Muscle of leg (tissue), 11 donors: ENCODE measurements around the gene COQ8A. TPM values are rescaled to one million over a fixed set of nuclear protein-coding genes. Genes with fewer than 3 reads are reported as not detected.

Experiments used
- DNase-seq: peaks from one replicate; pipeline ENCODE4 v3.0.0; 2013
- H3K27ac ChIP-seq: one replicate; pipeline ENCODE4 v1.5.1; 2013; ENCODE audit warnings: mild to moderate bottlenecking, low read length, control low read depth
- H3K27me3 ChIP-seq: one replicate; pipeline ENCODE4 v1.6.1; 2013; ENCODE audit warnings: low read length; ENCODE audit not compliant: control insufficient read depth, insufficient read depth
- H3K36me3 ChIP-seq: one replicate; pipeline ENCODE4 v1.6.1; 2013; ENCODE audit warnings: low read length; ENCODE audit not compliant: control insufficient read depth, insufficient read depth
- H3K4me1 ChIP-seq: one replicate; pipeline ENCODE4 v1.6.1; 2013; ENCODE audit warnings: low read length; ENCODE audit not compliant: control insufficient read depth, insufficient read depth
- H3K4me3 ChIP-seq: one replicate; pipeline ENCODE4 v1.5.1; 2013; ENCODE audit warnings: low read length, control low read depth
- H3K9me3 ChIP-seq: replicated peaks from 2 replicates; pipeline ENCODE4 v1.6.1; 2013; ENCODE audit warnings: low read depth, low read length; ENCODE audit not compliant: control insufficient read depth
- WGBS: methylation state at CpG from one replicate; pipeline ENCODE4 v1.1.5; 2013; ENCODE audit warnings: missing lambda C conversion rate; ENCODE audit not compliant: insufficient coverage; 5-methylcytosine and 5-hydroxymethylcytosine counted together
- polyA plus RNA-seq, 8 donors: library from polyadenylated mRNA; unstranded; fragments of 120-200 nt; gene quantifications; one replicate each; pipeline versions ENCODE4 v1.2.1 to v1.2.3, GENCODE V29; 2013; ENCODE audit warnings: inconsistent platforms in 1 of 8, low replicate concordance in 1 of 8; ENCODE audit not compliant: insufficient read length in 8 of 8, insufficient read depth in 1 of 8
- total RNA-seq: library from RNA; stranded (reverse); fragments of 120-200 nt; gene quantifications from one replicate; pipeline ENCODE4 v1.2.4, GENCODE V29; 2013

Gene COQ8A
- total and polyA plus RNA-seq, 9 donors, result 32.7 to 62.0 (median 46.1) TPM

GRCh38 chr1:227004796-227005195 is 64.7 kb downstream of the COQ8A start:
- DNase-seq, result no peak
- 81% methylated on average over 3 of the region's 8 CpGs for WGBS
- Histone ChIP-seq H3K4me3 (no peak overlapping the region), H3K27me3 (no peaks in the 10 kb centered on the region), H3K27ac (no peak overlapping the region), H3K36me3 (peaks cover 36% of the 10 kb centered on the region), H3K9me3 (no peaks in the 10 kb centered on the region), H3K4me1 (no peaks in the 10 kb centered on the region)

DNA sequence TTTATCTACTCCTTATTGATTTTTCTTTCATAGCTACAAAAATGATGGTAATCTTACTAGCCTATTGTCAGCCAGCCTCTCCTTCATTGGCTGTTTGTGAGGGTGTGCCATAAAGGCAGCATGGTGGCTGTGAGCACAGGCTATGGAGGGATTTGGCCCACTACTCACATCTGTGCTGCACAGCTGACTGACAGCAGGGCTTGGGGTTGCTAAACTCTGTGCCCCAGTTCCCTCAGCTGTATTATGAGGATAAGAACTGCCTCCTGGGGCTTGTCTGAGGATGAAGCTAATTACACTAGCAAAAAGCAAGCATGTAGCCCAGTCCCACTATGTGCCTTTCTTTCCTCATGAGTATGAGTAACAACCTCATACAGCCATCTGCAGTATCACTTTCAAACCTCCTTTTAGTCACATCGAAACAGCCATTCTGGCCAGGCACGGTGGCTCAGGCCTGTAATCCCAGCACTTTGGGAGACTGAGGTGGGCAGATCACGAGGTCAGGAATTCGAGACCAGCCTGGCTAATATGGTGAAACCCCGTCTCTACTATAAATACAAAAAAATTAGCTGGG is 66.2 kb downstream of the COQ8A start:
- Histone ChIP-seq H3K9me3 (no peaks in the 10 kb centered on the region), H3K4me3 (no peak overlapping the region), H3K27ac (no peak overlapping the region), H3K4me1 (no peaks in the 10 kb centered on the region), H3K27me3 (no peaks in the 10 kb centered on the region), H3K36me3 (peaks cover 30% of the 10 kb centered on the region)
- no peak for DNase-seq
- WGBS, result no CpG with 5 or more reads among the region's 5 CpGs

DNA sequence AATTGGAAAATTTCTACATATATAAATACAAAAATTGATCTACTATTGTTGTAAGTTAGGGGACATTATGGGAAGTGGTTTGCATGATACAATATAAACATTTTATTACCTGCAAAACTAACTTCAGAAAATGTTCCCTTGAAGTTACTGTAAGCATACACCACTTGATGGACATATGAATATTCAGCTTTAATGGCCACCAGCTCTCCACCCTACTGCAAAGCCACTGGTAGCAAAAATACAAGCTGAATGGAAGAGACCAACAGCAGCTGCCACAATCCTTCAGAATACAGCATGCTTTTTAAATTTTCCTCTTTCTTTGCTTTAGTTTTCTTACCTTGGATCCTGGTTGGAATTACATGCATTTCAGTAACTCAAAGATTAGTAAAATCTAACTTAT is 69.8 kb downstream of the COQ8A start:
- Histone ChIP-seq H3K27ac (no peak overlapping the region), H3K27me3 (no peaks in the 10 kb centered on the region), H3K4me1 (no peaks in the 10 kb centered on the region), H3K9me3 (no peaks in the 10 kb centered on the region), H3K36me3 (peaks cover 11% of the 10 kb centered on the region), H3K4me3 (no peak overlapping the region)
- DNase-seq, result no peak

DNA sequence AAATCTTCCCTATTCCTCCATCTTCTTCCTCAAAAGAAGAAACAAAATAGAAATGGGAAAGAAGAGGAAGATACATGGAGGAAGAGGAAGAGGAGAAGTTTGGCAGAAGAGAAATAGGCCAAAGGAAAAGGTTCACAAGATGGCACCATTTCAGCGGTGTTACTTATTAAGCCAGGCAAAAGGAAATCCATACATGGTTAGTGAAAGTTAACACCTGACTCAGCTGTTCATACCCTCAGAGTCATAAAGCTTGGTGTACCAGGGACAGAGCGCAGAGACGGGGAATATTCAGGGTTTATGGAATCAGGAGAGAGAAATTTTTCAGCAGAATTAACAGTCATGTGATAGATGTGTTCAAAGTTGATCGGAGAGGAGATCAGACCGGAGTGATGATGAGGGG is 70.6 kb downstream of the COQ8A start:
- H3K27me3 ChIP-seq, result no peaks in the 10 kb centered on the region
- H3K27ac ChIP-seq, result no peak overlapping the region
- H3K36me3 ChIP-seq, result peaks cover 13% of the 10 kb centered on the region
- DNase-seq, result no peak
- no peak overlapping the region for H3K4me3 ChIP-seq
- no peaks in the 10 kb centered on the region for H3K9me3 ChIP-seq
- H3K4me1 ChIP-seq, result no peaks in the 10 kb centered on the region
- 88% methylated on average over 2 of the region's 5 CpGs for WGBS

DNA sequence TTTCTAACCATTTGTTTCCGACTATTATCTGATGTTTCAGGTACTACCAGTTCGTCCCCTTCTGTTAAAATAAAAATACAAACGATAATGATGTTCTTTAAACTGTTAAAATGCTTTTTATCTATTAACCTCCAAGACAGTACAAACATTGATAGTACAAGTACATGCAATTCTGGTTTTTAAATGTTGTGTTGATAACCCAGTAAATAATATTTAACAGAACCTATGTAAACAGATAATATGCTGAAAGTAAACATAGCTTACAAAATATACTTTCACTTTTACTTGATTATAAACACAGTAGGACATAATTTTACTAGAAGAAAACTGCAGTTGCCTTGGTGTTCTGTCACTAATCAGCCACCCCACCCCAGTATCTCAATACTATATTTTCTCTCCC is 76.9 kb downstream of the COQ8A start:
- no peak overlapping the region for H3K4me3 ChIP-seq
- no peak overlapping the region for H3K27ac ChIP-seq
- WGBS, result no CpG with 5 or more reads among the region's 3 CpGs
- H3K9me3 ChIP-seq, result peaks cover 4% of the 10 kb centered on the region
- no peaks in the 10 kb centered on the region for H3K4me1 ChIP-seq
- DNase-seq, result no peak
- H3K27me3 ChIP-seq, result no peaks in the 10 kb centered on the region
- H3K36me3 ChIP-seq, result peaks cover 25% of the 10 kb centered on the region

- Histone ChIP-seq H3K4me3 (no peak overlapping the region), H3K27ac (no peak overlapping the region), H3K4me1 (no peaks in the 10 kb centered on the region), H3K9me3 (no peaks in the 10 kb centered on the region), H3K27me3 (no peaks in the 10 kb centered on the region), H3K36me3 (peaks cover 19% of the 10 kb centered on the region)
- 50% methylated on average over 1 of the region's 3 CpGs for WGBS
- DNase-seq, result no peak
Measured at GRCh38 chr1:227032396-227032795, 92.3 kb downstream of the COQ8A start.

GRCh38 chr1:227033880-227034279 is 93.8 kb downstream of the COQ8A start:
- 70% methylated on average over 2 of the region's 2 CpGs for whole genome bisulfite sequencing
- H3K36me3 ChIP-seq, result peaks cover 16% of the 10 kb centered on the region
- H3K4me3 ChIP-seq, result no peak overlapping the region

GRCh38 chr1:227035316-227035715 is 95.2 kb downstream of the COQ8A start:
- no peak for DNase-seq
- Histone ChIP-seq H3K27me3 (no peaks in the 10 kb centered on the region), H3K4me1 (no peaks in the 10 kb centered on the region), H3K36me3 (peaks cover 17% of the 10 kb centered on the region), H3K9me3 (peaks cover 2% of the 10 kb centered on the region), H3K27ac (no peak overlapping the region), H3K4me3 (no peak overlapping the region)
- WGBS, result no CpG with 5 or more reads among the region's 2 CpGs

More at GRCh38 chr1:227033880-227034279, 93.8 kb downstream of the COQ8A start:
- H3K27ac ChIP-seq, result no peak overlapping the region
- H3K27me3 ChIP-seq, result no peaks in the 10 kb centered on the region
- no peaks in the 10 kb centered on the region for H3K4me1 ChIP-seq
- DNase-seq, result no peak
- H3K9me3 ChIP-seq, result peaks cover 1% of the 10 kb centered on the region

DNA sequence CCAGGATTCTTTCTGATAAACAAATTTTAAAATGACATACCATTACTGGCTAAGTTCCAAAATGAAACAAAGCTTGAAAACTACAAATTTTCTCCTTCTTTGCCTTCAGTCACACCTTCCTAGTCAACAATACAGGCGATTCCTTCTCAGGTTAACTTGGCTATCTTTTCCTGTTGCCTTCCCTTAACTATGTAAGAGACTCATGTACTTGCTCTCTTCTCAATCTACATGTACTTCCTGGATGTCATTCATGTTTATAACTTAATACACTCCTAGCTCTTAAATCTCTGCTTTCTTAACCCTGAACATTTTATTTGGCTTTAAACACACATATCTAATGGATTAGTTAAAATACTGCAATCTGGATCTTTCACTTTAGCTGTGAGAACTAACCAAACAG is 97.0 kb downstream of the COQ8A start:
- 86% methylated on average over 1 of the region's 1 CpG for WGBS
- no peaks in the 10 kb centered on the region for H3K4me1 ChIP-seq
- H3K27me3 ChIP-seq, result no peaks in the 10 kb centered on the region
- H3K4me3 ChIP-seq, result no peak overlapping the region
- H3K27ac ChIP-seq, result no peak overlapping the region
- no peak for DNase-seq
- H3K36me3 ChIP-seq, result peaks cover 14% of the 10 kb centered on the region
- peaks cover 2% of the 10 kb centered on the region for H3K9me3 ChIP-seq
